Measurements from ENCODE around the gene PSMA6.

DNA sequence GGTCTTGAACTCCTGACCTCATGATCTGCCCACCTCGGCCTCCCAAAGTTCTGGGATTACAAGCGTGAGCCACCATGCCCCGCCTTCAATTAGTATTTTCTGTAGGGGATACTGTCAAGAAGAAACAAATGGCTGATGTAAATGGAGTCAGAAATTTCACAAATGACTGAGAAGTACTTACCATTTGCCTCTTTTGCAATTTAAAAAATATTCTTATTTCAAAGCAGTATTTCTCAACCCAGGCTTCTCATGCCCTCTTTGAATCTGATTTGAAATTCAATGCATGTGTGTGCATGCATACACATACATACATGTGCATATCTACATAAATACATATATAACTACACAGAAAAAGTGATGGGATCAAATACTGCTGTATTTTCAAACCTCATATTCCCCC, 4.4 kb downstream of the PSMA6 start:
- TF ChIP-seq CTCF (IDR thresholded peaks at IDR 0.05; ENCODE audit: low read depth, low read length, poor library complexity, severe bottlenecking) (no peak), EZH2phosphoT487 (IDR thresholded peaks at IDR 0.05; ENCODE audit: borderline replicate concordance, low read length) (no peak)

All from DOHH2 (cell line).